Activated CD8-positive, alpha-beta memory T cell treated with anti-CD3 and anti-CD28 coated beads for 48 hours (primary cell): Measurements from ENCODE around the gene WNT3A.

Source experiments
- DNase-seq, 3 experiments: peaks; one replicate each; pipeline ENCODE4 v3.0.0-alpha.2; 2020; ENCODE audit warnings: low read depth in 2 of 3, low spot score in 2 of 3

Gene WNT3A

DNA sequence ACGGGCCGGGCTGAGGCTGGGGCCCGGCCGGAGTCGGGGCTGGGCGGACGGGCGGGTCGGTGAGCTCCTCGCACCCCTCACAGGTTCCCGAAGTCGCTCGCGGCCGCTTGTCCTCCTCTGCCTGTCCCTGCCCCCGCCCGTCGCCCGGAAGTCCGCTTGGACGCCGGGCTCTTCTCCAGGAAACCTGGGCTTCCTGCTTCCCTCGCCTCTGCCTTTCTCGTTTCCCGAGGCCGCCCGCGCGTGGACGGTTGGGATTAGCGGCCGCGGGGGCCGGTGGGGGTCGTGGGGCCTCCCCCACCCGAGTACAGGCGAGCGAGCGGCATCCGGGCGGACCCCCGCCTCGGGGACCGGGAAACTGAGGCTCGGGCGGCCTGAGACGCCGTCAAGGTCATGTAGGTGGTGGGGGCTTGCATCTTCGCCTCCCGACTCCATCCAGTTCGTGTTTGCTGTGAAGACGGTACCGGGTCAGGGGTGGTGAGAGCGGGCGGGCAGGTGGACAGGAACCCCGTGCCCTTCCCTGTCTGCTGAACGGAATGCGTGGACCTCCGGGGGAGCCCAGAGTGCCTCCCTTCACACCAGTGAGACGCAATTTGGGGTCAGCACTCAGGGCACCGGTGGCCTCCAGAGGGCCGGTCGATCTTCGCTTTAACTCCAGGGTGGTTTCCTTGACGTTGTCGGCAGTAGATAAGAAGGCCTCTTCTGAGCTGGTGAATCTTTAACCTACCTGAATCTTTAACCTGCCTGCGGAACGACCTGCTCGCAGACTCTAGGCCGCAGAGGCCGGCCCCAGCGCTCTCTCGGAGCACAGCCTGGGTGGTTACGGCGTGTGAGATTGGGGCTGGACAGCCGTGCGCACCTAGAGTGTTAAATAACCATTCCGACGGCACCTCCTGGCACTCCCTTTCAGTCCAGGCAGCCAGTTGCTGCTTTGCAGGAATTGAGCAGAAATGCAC lies 76.4 kb downstream of the WNT3A start:
- DNase-seq = no peak

GRCh38 chr1:228083871-228084278 lies 77.1 kb downstream of the WNT3A start:
- no peak for DNase-seq

DNA sequence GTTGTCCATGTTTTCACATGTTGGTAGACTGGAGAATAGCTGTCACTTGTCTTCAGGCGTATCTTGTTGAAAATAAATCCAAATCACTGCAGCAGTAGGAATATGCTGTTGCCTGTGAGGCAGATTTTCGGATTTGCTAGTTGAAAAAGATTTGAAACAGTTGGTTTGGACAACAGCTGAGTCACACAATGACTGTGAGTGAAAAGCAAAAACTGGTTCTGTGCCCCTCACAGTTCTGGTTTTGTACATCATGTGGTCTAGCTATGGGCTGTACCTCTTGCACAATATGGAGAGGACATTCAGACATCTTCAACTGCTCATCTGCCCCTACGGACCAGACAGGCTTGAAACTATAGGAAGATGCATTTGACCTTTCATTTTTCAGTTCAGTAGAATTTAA lies 77.5 kb downstream of the WNT3A start:
- DNase-seq = no peak

DNA sequence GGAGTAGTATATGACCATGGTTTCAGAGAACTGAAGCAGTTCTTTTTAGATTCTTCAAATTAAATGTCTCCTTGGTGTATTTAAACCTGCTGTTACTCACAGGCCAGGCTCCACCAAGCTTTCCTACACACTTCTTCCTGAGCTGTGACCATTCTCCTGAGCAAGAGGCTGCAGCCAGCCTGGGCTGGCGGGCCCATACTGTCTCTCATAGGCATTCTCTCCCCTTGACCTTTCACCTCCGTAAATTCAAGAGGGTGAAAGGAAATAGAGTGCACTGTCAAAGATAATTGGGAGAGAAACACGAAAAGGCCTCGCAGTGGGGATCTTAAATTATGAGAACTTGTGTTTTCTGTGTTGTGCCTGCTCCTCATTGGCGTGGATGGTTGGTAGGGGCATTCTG lies 78.0 kb downstream of the WNT3A start:
- no peak for DNase-seq

DNA sequence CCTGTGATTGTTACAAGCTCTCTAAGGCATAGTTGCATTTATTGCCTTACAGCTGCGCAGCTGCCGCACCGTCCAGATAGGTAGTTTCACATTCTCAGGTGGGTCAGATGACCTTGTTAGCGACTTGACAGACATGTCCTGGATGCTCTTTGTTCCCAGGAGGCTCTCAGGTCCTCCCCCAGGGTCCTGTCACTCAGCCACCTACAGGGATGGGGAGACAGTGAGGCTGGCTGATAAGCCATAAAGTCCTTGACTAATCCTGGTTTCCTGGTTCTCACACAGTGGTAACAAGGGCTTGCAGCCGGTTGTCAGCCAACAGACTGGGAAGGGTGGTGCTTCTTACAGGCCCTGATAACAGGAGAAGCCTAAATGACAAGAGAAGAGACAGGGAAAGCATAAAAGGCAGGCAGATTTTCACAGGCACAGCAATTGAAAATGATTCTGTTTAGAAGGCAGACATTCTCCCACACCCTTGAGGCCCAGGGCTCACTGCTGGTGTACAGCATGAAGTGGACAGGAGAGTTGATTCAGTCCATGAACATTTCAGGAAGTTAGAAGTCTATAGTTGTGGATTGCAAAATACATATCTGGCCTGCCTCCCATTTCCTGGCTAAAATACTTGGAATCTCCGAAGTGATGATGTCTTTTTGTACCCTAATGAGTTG lies 78.6 kb downstream of the WNT3A start:
- no peak for DNase-seq

GRCh38 chr1:228087771-228088251 lies 81.0 kb downstream of the WNT3A start:
- no peak for DNase-seq

DNA sequence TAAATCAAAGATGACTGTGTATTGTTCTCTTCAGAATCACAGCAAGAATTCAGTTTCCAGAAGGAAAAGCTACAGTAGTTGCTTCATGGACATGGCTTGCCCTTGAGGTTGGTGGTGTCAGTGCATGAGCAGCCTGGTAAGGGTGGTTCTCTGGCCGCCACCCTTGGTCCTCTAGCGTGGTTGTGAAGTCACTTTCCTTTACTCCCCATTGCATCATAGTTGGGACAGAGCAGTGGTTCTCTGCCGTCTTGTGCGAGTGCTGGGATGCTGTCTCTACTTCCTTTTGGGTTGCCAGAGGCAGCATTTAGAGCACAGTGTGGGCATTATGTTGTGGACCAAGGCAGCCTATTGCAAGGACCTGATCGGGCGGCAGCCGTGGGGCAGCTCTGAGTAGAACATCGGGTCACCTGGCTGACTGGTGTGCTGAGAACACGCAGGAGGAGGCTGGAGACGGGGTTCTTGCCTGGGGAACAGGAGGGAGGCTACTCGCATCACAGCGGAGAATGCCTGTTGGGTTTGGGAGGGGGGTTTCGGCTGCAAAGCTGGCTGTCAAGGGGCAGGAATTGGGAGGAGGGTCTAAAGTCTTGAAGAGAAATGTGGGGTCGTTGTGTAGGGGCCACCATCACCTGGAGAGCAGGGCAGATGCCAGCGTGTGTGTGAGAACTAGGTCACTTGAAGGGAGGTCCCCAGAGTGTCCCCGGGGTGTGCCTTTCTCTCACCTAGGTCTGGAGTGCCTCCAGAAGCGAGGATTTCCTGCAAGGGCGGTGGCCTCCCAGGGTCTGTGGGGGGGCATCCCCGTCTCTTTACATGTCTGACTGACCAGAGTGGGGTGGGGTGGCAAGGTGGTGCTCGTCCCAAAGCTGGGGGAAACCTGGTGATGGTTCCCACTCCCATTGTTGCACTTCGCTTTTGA lies 82.0 kb downstream of the WNT3A start:
- no peak for DNase-seq

GRCh38 chr1:228089519-228090380 lies 83.0 kb downstream of the WNT3A start:
- no peak for DNase-seq

GRCh38 chr1:228090613-228091081 lies 83.8 kb downstream of the WNT3A start:
- no peak for DNase-seq

- DNase-seq = no peak
These were observed 84.3 kb downstream of the WNT3A start for GRCh38 chr1:228091084-228091483.

DNA sequence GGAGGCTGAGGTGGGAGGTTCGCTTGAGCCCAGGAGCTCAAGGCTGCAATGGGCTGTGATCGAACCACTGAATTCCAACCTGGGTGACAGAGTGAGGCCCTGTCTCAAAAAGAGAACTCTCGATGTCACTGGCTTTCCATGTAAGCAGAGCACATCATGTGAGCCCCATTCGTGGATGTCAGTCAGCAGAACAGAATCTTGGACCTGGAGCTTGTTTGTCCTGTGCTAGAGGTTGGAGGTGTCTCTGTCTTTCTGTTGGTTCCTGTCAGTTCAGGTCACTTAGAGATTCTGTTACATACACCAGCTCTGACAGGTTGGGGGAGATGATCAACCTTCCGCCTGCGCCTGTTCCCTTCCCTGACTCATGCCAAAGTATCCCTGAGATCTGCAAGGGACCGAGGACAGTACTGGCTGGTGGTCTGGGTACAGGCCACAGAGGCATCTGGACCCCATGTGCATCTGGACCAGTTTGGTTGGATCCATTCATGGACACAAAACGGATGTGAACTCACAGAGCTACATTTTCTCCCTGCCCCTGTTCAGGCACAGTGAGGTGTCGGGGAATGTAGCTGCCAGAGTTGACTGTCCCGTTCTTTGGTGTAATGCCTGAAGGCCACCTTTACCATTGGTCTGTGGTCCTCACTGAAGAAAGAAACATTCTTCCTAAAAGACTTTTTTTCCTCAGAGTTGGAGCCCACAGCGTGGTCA lies 85.7 kb downstream of the WNT3A start:
- no peak for DNase-seq

- no peak for DNase-seq
These were observed 86.5 kb downstream of the WNT3A start for GRCh38 chr1:228093050-228093906.

GRCh38 chr1:228094432-228095016 lies 87.7 kb downstream of the WNT3A start:
- no peak for DNase-seq

- no peak for DNase-seq
These were observed 88.4 kb downstream of the WNT3A start for GRCh38 chr1:228095161-228095560.

- DNase-seq = no peak
These were observed 89.1 kb downstream of the WNT3A start for GRCh38 chr1:228095938-228096337.

- no peak for DNase-seq
These were observed 89.9 kb downstream of the WNT3A start for GRCh38 chr1:228096416-228097332.
